ENCODE measurements around the gene SMYD3. TPM values are rescaled to one million over a fixed set of nuclear protein-coding genes. Genes with fewer than 3 reads are reported as not detected.

Gene SMYD3
- total RNA-seq, 1 experiment from 2014 or later: 18.7 TPM

DNA sequence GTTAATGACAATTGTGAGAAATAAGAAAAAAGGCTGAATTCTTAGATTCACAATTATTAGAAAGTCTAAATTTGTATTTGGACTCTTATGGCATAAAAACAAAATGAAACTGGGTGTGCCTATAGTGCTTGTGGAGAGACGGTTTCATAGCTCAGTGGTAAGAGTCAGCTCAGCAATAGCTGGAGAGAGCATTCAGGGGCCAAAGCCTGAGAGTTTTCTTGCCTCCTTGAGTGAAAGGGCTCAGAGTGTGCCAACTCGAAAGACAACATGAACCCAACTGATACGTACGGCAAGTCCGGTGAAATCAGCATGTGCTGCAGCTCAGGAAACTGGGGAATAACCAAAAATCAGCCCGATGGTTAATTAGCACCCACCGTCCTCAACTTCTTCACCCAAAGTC is 577.9 kb downstream of the SMYD3 start:
- DNase-seq (ENCODE audit: low read depth): no peak

DNA sequence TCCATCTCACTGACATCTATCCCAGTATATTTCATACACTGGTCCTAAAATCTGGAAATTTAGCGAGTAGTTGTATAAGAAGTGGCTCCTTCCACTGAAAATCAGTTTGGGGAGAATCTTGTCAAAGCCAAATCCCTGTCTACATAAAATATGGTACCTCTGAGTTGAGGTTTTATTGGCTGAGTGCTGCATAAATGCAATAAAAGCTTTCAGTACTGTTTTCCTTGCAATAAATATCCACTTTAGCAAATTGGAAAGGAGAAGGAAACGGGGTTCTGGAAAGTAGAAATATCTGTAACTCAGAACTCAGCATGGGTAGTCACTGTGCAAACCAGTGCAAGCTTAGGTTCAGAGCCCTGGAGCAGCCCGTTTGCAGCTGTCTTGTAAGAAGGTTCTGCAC is 580.2 kb downstream of the SMYD3 start:
- DNase-seq (ENCODE audit: low read depth): no peak

DNA sequence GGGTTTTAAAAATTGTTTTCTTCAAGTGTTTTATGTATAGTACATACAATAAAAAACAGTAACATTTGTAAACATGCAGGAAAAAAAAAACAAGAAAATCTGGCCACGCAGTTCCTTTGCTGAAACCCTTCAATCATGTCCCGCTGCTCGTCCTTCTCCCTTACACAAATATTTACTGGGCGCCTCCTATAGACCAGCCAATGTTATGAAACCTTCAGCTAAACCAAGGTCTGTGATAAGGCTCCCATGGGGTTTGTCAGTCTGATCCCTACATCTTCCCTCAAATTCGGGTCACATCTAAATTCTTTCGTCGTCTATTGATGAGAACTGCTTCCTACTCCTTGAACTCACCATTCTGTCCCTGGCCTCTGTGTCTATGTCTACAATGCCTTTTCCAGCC is 583.9 kb downstream of the SMYD3 start:
- DNase-seq (ENCODE audit: low read depth): no peak

DNA sequence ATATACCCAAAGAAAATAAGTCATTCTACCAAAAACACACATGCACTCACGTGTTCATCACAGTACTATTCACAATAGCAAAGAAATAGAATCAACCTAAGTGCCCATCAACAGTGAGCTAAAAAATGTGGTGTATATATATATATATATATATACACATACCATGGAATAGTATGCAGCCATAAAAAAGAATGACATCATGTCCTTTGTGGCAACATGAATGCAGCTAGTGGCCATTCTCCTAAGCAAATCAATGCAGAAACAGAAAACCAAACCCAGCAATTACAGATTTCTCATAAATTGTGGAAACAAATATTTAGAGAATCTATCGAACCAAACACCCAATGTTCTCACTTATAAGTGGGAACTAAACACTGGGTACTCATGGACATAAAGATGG is 585.7 kb downstream of the SMYD3 start:
- no peak for DNase-seq (ENCODE audit: low read depth)

DNA sequence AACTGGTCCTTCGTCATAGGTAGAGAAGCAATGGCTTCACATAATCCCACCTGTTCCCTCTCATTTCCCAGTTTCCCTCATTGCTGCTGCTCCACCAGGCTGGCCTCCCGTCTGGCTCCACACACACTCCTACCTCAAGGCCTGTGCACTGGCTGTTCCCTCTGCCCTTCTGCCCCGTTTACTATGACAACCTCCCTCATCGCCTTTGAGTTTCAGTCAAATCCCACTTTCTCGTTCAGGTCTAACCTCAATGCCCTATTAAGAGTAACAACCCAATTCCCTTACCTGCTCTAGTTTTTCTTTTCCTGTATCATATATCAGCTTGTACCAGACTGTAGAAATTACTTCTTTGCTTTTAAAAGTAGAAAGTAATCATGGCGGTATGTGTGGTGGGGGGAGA is 589.7 kb downstream of the SMYD3 start:
- no peak for DNase-seq (ENCODE audit: low read depth)

DNA sequence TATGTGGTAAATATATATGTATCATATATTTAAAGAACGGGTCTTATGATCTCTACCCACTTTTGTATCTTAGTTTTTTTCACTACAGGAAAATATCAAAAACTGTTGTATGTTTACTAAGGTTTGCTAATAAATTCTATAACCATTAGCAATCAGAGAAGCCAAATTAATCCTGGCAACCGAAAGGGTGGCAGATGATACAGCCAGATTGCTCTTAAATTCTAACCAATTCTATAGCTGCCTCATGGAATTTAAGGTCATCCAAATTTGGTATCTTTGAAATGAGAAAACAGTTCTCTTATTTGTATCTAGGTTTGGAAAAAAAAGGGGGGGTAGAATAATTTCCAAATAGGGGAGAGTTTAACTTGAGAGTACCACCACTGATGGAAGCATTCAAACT is 591.2 kb downstream of the SMYD3 start:
- DNase-seq (ENCODE audit: low read depth): no peak

DNA sequence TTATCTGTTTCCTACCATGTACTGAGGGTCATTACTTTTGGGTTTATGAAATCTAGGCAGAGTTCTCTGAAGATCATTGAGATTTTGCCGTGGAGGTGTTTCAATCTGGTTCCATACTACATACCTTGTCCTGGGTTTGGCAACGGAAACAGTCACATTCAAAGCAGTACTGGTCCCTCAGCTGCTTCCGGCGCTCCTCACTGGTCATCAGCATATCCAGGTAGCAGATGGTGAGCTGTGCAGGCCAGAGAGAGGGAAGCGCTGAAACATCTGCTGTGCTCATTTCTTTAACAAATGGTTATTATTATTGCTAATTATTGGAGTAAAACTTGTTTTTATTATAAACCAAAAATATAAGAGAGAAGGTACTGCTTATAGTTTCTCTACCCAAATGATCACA is 591.7 kb downstream of the SMYD3 start:
- DNase-seq (ENCODE audit: low read depth): no peak

DNA sequence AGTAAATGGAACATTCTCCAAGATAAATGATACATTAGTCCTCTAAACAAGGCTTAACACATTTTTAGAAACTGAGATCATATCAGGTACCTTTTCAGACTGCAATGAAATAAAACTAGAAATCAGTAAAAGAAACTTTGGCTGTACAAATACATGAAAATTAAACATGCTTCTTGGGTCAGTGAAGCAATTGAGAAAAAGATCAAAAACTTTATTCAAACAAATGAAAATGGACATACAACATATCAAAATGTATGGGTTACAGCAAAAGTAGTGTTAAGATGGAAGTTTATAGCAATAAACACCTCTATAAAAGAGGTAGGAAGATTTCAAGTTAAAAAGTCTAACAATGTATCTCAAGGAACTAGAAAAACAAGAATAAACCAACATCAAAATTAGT is 598.5 kb downstream of the SMYD3 start:
- DNase-seq (ENCODE audit: low read depth): no peak

DNA sequence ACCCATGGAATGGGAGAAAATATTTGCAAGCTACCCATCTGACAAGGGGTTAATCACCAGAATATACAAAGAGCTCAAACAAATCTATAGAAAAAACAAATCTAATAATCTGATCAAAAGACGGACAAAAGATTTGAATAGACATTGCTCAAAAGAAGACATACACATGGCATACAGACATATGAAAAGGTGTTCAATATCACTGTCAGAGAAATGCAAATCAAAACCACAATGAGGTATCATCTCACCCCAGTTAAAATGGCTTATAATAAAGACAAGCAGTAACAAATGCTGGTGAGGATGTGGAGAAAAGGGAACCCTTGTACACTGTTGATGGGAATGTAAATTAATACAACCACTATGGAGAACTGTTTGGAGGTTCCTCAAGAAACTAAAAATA is 600.9 kb downstream of the SMYD3 start:
- DNase-seq (ENCODE audit: low read depth): no peak

DNA sequence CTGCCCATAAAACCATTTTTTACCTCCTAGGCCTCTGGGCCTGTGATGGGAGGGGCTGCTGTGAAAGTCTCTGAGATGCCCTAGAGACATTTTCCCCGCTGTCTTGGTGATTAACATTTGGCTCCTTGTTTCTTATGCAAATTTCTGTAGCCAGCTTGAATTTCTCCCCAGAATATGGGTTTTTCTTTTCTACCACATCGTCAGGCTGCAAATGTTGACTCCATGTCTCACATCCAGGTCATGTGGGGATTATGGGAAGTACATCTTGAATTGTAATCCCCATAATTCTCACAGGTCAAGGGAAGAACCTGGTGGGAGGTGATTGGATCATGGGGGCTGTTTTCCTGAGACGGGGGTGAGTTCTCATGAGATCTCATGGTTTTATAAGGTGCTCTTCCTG is 603.2 kb downstream of the SMYD3 start:
- DNase-seq (ENCODE audit: low read depth): no peak

DNA sequence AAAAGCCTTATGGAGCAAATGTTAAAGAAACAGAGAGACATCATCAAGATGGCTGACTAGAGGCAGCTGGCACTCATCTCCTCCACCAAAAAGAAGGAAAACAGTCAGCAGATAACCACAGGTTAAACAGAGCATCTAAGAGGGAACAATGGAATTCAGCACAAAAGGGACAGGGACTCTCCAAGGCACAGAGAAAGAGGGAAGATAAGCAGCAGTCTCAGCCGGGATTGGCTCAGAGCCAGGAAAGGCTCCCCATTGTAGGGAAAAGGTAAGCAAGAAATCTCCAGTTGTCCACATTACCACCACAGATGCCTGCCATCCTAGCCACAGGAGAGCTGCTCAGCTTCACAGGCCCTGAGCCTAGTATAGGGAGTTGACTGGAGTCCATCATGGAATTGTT is 605.5 kb downstream of the SMYD3 start:
- DNase-seq (ENCODE audit: low read depth): no peak

DNA sequence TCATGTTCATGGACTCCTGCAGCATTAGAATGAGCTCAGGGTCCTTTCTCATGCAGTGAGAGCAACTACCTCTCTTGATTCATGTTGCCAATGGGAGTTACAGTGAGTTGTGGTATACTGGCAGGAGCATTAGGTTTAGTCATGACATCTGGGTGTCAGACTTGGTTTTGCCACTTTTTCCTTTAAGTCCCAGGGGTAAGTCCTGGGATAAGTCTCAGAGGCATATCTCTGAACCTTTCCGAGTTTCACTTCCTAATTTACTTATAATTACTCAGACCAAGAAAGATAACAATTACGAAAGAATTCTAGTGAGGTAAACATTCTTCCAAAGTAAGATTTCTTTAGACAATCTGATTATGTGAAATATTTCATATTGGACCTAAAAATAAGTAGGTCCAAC is 606.0 kb downstream of the SMYD3 start:
- DNase-seq (ENCODE audit: low read depth): no peak

DNA sequence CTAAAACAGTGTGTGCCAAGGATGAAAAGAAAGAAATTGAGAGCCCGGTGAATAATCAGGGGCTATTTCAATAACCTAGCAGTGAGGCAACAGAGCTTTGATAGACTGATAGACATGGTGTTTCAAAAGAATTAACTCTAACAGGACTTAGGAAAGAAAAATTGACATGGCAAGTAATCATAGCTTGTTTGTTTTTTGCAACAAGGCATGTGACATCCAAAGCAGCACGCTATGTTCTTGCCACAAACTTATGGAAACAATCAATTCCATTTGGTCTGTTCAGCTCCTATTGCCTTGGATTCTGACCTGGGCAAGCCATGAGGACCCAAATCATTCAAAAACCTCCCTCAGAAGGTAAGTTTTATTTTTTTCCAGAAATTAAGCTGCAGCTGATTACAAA is 608.5 kb downstream of the SMYD3 start:
- no peak for DNase-seq (ENCODE audit: low read depth)

DNA sequence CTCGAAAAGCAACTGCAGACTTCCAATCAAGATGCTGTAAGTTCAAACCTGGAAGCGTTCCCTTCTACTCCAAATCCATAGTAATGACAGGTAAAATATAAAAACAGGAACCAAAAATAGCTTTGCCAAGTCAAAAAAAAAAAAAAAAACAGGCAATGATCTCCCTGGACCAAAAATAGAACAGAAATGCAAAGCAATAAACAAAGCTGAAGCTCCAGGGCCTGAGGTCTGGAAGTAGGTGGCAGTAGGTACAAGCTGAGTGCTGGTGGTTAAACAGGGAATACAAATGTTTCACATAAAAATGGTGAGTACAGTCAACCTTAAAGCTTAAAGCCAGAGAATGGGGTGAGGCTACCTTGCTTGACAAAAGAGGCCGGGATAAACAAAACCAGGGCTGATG is 610.8 kb downstream of the SMYD3 start:
- DNase-seq (ENCODE audit: low read depth): no peak

DNA sequence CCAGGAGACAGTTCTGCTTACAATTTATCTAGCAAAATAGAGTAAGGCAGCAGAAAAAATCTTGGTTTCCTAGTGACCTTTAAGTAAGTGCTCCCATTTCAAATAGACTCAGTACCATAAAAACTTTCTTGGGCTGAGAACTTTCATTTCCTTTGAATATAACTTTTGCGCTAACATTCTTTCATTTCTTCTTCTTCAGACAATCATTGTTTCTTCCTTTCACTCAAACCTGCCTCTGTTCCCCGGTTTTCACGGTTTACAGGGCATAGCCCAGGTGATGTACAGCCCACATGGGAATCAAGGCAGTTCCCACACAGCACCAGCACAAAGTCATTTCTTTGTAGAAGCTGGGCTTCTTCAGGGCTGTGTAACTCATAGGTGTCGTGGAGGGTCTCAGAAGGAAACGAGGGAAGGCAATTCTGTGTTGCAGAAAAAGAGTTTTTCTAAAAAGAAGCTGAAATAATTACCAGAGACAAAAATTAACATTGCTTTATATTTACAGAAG is 611.6 kb downstream of the SMYD3 start:
- no peak for DNase-seq (ENCODE audit: low read depth)

DNA sequence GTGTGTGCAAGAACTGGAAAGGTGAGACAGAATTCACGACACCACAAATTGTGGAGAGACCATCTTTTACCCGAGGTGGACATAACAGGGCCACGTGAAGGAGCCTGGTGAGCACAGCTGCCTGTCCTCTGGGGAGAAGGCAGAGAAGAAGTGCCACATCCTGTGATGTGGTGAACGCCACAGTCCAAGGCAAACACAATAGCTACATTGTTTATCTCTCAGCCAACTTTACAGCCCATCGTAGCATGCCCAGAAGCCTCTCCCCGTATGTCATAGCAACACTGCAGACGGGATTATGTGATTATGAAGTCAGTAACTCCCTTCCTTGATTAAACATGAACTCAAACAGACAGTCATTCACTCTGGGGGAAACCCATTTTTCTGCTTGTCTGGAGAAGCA is 612.2 kb downstream of the SMYD3 start:
- peak; percentile 48 for DNase-seq (ENCODE audit: low read depth)

DNA sequence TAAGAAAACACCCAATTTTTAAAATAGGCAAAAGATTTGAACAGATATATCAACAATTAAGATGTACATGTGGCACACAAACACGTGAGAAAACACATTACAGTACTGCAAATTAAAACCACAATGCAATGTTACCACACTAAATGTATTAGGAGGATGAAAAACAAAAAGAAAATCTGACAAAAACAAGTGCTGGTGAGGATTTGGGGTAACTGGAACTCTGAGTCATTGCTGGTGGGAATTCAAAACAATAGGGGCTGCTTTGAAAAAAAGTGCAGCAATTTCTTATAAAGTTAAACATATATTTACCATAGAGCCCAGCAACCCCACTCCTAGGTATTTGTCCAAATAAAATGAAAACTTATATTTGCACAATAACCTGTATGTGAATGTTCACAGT is 614.1 kb downstream of the SMYD3 start:
- DNase-seq (ENCODE audit: low read depth): no peak

DNA sequence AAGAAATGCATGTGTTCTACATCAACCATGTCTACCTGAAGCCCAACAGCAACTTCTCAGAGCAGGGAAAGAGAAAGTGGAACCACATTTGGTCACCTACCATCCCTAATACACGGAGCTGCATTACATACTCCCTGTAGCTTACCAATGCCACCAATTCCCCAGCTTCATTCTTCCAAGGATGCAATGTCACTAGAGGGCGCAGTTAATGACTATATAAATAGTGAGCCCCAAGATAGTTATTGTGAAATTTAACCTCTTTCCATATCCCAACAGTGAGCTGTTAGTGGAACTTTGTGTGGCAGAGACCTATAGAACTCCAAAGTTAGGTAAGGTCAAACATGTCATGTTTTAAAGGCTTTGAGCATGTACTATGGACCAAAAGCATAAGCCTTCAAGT is 618.3 kb downstream of the SMYD3 start:
- peak; percentile 43 for DNase-seq (ENCODE audit: low read depth)

DNA sequence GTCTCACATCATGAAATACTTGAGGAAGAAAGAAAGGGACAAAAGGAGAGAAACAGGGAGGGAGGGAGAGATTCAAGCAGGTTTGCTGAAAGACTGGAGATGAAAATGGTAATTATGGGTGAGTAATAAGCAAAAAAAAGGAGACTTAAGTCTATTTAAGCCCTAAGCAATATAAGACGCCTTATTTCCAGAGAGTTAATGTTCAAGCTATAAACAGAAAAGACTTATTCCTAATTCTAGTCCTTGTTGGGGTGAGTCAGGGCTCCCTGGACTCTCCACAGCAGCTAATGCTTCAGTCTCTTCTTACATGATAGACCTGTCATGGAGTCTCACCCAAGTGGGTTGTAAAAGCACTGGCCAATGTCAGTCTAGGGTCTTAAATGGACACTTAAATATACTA is 619.2 kb downstream of the SMYD3 start:
- no peak for DNase-seq (ENCODE audit: low read depth)

DNA sequence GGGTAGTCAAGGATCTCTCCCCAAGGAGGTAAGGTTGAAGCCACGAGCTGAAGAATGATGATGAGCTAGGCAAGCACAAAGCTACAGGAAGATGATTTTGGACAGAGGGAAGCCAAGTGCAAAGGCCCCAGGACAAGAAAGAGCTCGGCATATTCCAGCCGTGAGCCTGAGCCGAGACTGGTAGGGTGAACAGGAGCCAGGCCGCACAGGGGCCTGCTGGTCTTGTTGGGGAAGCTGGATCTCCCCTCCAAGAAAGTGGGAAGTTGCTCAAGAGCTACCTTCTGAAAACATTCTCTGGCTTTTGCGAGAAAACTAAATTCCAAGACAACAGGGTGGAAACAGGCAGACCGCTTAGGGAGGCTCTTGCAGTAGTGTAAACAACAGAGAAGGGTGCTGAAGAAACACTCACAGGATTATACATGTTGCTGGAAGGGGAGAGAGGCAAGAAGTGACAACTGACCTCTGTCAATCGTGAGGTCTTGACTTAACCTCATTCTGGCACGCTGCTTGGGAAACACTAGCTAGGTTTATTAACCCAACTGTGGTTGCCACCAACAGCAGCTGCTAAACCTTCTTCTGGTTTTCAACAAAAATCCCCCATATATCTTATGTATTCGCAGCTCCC is 625.2 kb downstream of the SMYD3 start:
- no peak for DNase-seq (ENCODE audit: low read depth)

DNA sequence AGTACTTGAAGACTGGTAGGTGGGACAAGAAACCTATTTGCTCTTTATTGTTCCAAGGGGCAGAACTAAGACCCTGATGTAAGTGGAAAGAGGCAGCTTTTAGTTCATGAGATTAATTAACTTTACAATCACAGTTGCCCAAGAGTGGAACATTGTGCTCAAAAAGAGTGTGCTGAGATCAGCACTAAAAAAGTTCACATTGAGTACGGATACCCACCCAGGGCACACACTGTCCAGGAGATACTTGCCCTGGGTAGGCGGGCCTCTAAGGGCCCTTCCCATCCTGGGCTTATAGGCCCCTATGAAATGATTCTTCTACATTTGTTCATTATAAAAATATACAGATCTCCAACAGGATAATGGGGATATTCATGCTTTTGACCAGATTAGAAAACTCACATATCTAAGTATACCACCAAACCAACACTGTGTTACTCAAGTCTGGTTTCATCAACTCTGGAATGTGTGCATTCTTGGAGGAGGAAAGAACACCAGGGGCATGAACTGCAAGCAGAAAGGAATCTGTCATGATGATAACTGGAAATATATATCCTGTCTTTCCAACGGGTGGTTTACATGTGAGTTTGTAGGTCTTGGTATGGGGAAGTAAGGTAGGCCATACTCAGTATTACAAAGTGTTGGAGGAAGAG is 626.2 kb downstream of the SMYD3 start:
- DNase-seq (ENCODE audit: low read depth): peak; percentile 32

DNA sequence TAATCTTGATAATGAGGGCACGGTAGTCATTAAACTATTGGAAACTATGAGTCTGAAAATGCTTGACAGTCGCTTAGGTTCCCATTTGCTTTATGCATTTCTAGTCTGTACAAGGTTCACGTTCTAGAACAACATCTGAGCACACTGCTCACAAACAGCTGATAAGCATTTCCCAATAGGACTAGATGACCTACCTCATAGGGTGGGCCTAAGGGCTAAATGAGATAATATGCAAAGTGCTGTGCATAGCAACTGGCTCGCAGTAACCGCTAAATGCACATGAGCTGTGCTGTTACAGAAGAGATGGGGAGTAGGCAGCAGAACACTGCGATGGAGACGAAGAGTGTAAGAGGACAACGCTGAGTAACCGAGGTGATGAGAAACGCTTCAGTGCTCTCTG is 628.0 kb downstream of the SMYD3 start:
- no peak for DNase-seq (ENCODE audit: low read depth)

DNA sequence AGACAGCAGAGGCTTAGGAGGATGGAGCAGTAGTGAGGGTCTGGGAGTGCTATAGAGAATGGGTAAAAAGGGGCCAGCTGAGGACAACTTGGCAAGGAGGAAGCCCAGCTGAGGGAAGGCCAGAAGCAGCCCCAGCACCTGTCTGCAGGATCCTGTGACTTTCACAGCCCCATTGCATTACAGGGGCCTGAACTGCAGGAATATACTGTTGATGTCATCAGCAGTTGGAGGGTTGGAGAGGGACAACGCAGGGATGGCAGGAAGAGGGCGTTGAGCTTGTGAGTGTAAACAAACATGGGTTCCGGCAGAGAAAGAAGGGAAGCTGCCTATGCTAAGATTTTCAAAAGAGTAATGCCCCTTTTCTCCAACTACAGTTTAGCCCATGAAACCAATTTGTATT is 628.5 kb downstream of the SMYD3 start:
- DNase-seq (ENCODE audit: low read depth): no peak

DNA sequence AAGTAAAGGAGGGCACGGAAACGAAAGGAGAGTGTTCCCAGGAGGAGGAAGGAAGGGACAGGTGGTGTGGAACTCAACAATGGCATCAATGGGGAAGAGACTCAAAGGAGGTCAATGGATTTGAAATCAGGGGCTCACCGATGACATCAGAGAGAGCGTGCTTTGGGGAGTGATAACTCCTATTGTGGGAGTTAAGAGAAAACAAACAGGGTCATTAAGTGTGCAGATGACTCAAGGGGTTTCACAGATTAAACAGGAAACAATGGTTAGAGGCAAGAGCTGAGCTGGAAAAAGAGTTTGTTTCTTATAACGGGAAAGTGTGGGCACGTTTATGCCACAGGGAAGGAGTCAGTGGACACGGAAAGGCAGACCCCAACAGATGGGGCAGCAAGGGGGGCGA is 629.1 kb downstream of the SMYD3 start:
- no peak for DNase-seq (ENCODE audit: low read depth)
